MCF 10A (cell line): ENCODE measurements around the gene E2F8. TPM values are rescaled to one million over a fixed set of nuclear protein-coding genes. Genes with fewer than 3 reads are reported as not detected.

Experiments used
- BruUV-seq: library from RNA; stranded (reverse); fragments of 400-500 nt; replicated peaks from 2 replicates; lab custom pipeline; 2021; lab: Mats Ljungman, UMichigan
- CTCF ChIA-PET: fragments of 300-600 bp; sonication (Branson Sonifier 250); formaldehyde crosslinking; extraction: SDS; loops from one replicate; lab custom pipeline; 2021; ENCODE audit warnings: antibody characterized with exemption, inconsistent platforms; lab: Yijun Ruan, JAX
- POLR2A ChIA-PET: fragments of 300-600, 350-650 bp; sonication (Branson Sonifier 250); formaldehyde crosslinking; extraction: SDS; loops from one replicate; lab custom pipeline; 2020; ENCODE audit warnings: antibody characterized with exemption, inconsistent platforms; lab: Yijun Ruan, JAX
- DNase-seq: peaks from one replicate; pipeline ENCODE4 v3.0.0-alpha.2; 2018; ENCODE audit not compliant: unreplicated experiment
- H3K27ac Mint-ChIP-seq: one replicate; pipeline ENCODE4 v1.8.0; 2022; ENCODE audit warnings: mild to moderate bottlenecking, low read depth, mixed read lengths; ENCODE audit not compliant: unreplicated experiment
- H3K27me3 Mint-ChIP-seq: one replicate; pipeline ENCODE4 v1.8.0; 2022; ENCODE audit warnings: mixed read lengths; ENCODE audit not compliant: insufficient read depth, unreplicated experiment
- H3K36me3 Mint-ChIP-seq: one replicate; pipeline ENCODE4 v1.8.0; 2022; ENCODE audit warnings: mild to moderate bottlenecking, moderate library complexity, mixed read lengths; ENCODE audit not compliant: insufficient read depth, unreplicated experiment
- H3K4me1 Mint-ChIP-seq: one replicate; pipeline ENCODE4 v1.8.0; 2022; ENCODE audit warnings: mixed read lengths; ENCODE audit not compliant: insufficient read depth, unreplicated experiment
- H3K4me3 Mint-ChIP-seq: one replicate; pipeline ENCODE4 v1.8.0; 2022; ENCODE audit warnings: mild to moderate bottlenecking, moderate library complexity, mixed read lengths; ENCODE audit not compliant: unreplicated experiment
- H3K9me3 Mint-ChIP-seq: one replicate; pipeline ENCODE4 v1.8.0; 2022; ENCODE audit warnings: mixed read lengths; ENCODE audit not compliant: unreplicated experiment
- CTCF ChIP-seq: fragments of 200-600 bp; IDR thresholded peaks from one replicate; pipeline ENCODE4 v1.8.0; 2022; ENCODE audit warnings: antibody characterized with exemption, mild to moderate bottlenecking; ENCODE audit not compliant: unreplicated experiment
- intact Hi-C: fragments of 100-400 bp; cut with micrococcal nuclease; formaldehyde crosslinking; loops from 2 replicates; pipeline ENCODE4 v1.14.1; 2022
- total RNA-seq: library from RNA; stranded (reverse); gene quantifications from 2 replicates; pipeline ENCODE4 v1.2.3, GENCODE V29; 2022

The E2F8 gene
- total RNA-seq, 1 experiment from 2014 or later, result 1.2 TPM

GRCh38 chr11:19225123-19225522 lies 15.6 kb downstream of the E2F8 start:
- no TSS peak for BruUV-seq
- CTCF ChIA-PET, result interaction anchor here (0.9 kb wide), 1 partner anchor 903 kb away, joined by 3 read pairs; no protein-coding TSS in a partner anchor
- H3K27me3 Mint-ChIP-seq, result no peaks in the 10 kb centered on the region
- H3K4me1 Mint-ChIP-seq, result no peaks in the 10 kb centered on the region
- H3K4me3 Mint-ChIP-seq, result no peak overlapping the region
- POLR2A ChIA-PET, result no interaction called here
- DNase-seq, result no peak
- intact Hi-C loops, result no loop called here
- H3K36me3 Mint-ChIP-seq, result no peaks in the 10 kb centered on the region
- H3K9me3 Mint-ChIP-seq, result no peaks in the 10 kb centered on the region
- no peak for TF ChIP-seq CTCF
- no peak overlapping the region for H3K27ac Mint-ChIP-seq

- intact Hi-C loops, result no loop called here
- no peak for TF ChIP-seq CTCF
- H3K27ac Mint-ChIP-seq, result no peak overlapping the region
Measured at GRCh38 chr11:19220903-19221724, 19.6 kb downstream of the E2F8 start.

GRCh38 chr11:19218786-19219460 lies 21.8 kb downstream of the E2F8 start:
- no TSS peak for BruUV-seq
- Mint-ChIP-seq H3K27ac (no peak overlapping the region), H3K9me3 (no peaks in the 10 kb centered on the region), H3K4me1 (peaks cover 14% of the 10 kb centered on the region), H3K36me3 (no peaks in the 10 kb centered on the region), H3K27me3 (peaks cover 10% of the 10 kb centered on the region), H3K4me3 (no peak overlapping the region)
- peak; percentile 35 for DNase-seq
- POLR2A ChIA-PET, result interaction anchor here (0.9 kb wide), 1 partner anchor 18 kb away, joined by 3 read pairs; no protein-coding TSS in a partner anchor
- TF ChIP-seq CTCF, result no peak
- CTCF ChIA-PET, result interaction anchor here (0.5 to 1.1 kb wide), 5 partner anchors 15 to 148 kb away, joined by 3 to 5 read pairs (median 4); no protein-coding TSS in a partner anchor
- intact Hi-C loops, result no loop called here

More at GRCh38 chr11:19220903-19221724, 19.6 kb downstream of the E2F8 start:
- no peaks in the 10 kb centered on the region for H3K27me3 Mint-ChIP-seq
- ChIA-PET CTCF (interaction anchor here (1.0 kb wide), 1 partner anchor 38 kb away, joined by 3 read pairs; no protein-coding TSS in a partner anchor), POLR2A (interaction anchor here (0.6 to 1.3 kb wide), 3 partner anchors 9 to 94 kb away, joined by 3 to 4 read pairs (median 3); no protein-coding TSS in a partner anchor)
- no peaks in the 10 kb centered on the region for H3K36me3 Mint-ChIP-seq
- no peak overlapping the region for H3K4me3 Mint-ChIP-seq
- H3K4me1 Mint-ChIP-seq, result peaks cover 14% of the 10 kb centered on the region
- BruUV-seq, result no TSS peak
- DNase-seq, result no peak
- no peaks in the 10 kb centered on the region for H3K9me3 Mint-ChIP-seq

- no peak for TF ChIP-seq CTCF
- ChIA-PET POLR2A (interaction anchor here (0.7 to 1.9 kb wide), 4 partner anchors 9 to 511 kb away, joined by 3 to 4 read pairs (median 3); no protein-coding TSS in a partner anchor), CTCF (interaction anchor here (0.5 to 1.1 kb wide), 5 partner anchors 12 to 147 kb away, joined by 3 to 5 read pairs (median 4); no protein-coding TSS in a partner anchor)
- H3K4me3 Mint-ChIP-seq, result no peak overlapping the region
- DNase-seq, result no peak
- intact Hi-C loops, result no loop called here
- peaks cover 14% of the 10 kb centered on the region for H3K4me1 Mint-ChIP-seq
- H3K27me3 Mint-ChIP-seq, result peaks cover 18% of the 10 kb centered on the region
- H3K36me3 Mint-ChIP-seq, result no peaks in the 10 kb centered on the region
- no peak overlapping the region for H3K27ac Mint-ChIP-seq
- BruUV-seq, result no TSS peak
- no peaks in the 10 kb centered on the region for H3K9me3 Mint-ChIP-seq
Measured at GRCh38 chr11:19218216-19218615, 22.5 kb downstream of the E2F8 start.
